ENCODE data around the gene TP53BP1.

The TP53BP1 gene

DNA sequence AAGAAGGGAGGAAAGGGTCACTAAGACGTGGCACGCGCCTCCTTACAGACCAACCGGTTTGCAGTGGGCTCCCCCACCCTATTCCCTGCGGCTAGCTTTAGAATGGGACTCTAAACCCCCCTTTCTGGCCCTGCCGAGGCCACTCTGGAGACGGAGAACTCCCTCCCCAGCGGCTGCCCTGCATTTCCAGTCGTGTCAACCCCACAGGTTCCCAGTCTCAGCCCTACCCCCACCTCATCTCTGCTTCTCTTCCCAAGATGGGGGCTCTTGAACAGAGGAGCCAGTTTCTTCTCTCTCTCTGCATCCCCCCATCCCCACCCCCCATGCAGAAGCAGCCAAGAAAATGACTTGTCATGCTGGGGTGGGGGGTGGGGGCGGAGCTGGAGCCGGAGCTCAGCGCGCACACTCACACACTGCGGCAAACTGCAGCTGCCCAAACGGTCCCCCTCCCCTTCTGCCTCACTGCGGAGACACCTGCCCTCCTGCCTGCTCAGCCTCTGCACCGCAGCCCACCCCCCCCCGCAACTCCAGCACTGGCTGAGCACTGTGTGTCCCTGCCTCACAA lies 25.3 kb upstream of the TP53BP1 start:
- DNase-seq (ENCODE audit: low read depth), result peak; percentile 28

DNA sequence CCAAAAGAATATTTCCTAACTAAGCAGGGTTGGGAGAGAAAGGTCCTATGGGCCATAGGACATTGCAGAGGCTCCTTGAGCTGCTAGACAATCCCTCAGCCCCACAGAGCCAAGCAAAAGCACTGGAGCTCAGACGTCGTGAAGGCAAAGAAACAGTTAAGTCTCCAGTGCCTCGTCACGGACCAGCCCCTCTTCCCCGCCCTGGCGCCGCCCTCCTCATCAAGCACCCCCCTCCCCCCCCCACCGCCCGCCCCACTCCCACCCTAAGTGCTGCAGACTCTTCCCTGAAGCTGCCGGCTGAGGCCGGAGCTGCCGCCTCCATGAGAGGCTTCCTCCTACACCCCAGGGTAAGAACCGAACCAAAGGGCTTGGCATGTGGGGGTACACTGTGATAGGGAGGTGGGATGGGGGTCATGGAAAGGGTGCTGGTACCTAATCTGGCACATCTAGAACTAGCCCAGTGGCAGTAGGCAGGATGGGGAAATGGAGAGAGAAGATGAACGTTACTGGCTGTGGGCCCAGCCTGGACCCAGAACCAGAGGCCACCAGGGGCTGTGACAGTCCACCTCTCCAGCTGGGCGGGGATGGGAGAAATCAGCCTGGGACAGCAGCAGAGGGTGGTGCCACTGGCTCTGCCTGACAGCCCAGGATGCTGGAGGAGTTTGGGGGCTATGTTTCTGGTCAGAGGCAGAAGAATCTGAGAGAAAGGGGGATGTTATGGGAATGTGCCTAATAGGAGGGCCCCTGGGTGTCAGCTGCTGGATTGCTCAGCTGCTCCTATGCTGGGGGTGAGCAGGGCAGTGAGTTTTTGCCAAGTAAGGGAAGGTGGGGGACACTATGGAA lies 24.6 kb upstream of the TP53BP1 start, which contains the start of gene MAP1A:
Gene MAP1A (plus strand): TSS at position 255 of the 843 bp plus-strand sequence. CDS start 3,866 bp downstream, outside the sequence.
- peak; percentile 40 for DNase-seq (ENCODE audit: low read depth)

DNA sequence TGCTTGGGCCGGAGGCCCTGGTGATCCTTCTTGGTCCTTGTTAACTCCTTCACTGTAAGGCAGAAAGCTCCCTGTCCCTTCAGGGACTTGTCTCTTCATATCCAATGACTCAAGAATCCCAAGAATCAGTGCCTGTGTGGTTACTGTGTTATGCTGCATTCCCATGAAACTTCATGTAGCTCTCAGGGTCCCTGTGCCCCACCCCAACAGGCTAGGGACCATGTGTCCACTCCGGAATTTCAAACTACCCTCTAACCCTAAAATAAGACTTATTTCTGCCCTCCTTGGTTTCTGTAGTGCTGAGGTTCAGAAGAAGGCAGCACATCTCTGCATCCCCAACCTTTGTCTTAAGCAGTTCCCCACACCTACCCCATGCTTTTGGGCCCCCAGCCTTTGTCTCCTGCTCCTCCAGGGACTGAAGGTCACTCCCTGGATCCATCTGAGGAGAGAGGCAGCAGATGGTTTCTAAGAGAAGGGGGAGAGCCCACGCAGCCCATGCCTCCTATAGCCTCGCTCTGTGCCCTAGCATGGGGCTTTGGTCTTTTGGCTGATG lies 23.9 kb upstream of the TP53BP1 start:
- DNase-seq (ENCODE audit: low read depth), result peak; percentile 46

DNA sequence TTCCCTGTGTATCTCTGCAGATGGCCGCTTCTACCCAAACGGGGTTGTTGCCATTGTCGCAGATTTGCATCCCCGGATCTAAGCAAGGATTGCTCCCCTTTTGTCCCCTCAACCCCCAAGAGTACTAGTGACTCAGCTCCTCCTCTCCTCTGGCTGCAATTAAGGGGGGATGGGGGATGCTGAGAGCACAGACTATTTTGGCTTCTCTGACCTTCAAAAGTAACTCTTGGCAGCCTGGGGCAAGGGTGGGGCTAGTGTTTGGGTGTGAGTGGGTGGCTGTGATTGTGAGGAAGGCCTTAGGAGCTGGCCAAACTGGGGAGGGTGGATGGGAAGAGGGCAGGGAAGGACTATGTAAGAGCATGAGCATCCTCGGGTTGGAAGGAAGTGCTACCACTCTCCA lies 23.2 kb upstream of the TP53BP1 start:
- no peak for DNase-seq (ENCODE audit: low read depth)

DNA sequence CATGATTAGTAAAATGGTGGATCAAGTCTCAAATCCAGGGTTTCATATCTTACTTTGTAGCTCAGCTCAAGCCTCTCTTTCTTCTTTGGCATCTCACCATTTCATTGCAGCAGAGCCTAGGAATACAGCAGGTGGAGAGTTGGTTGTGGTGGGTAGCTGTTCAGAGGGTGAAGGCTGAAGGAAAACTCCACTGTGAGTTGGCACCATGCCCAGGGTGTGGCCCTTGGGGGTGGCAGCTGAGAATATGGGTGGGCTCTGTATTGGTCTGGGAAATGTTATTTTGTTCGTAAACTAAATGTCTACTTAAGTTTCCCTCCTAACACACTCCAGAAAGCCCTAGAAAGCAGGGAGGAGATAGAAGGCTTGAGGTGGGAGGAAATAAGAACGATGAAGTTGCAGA lies 22.8 kb upstream of the TP53BP1 start:
- DNase-seq (ENCODE audit: low read depth), result no peak

DNA sequence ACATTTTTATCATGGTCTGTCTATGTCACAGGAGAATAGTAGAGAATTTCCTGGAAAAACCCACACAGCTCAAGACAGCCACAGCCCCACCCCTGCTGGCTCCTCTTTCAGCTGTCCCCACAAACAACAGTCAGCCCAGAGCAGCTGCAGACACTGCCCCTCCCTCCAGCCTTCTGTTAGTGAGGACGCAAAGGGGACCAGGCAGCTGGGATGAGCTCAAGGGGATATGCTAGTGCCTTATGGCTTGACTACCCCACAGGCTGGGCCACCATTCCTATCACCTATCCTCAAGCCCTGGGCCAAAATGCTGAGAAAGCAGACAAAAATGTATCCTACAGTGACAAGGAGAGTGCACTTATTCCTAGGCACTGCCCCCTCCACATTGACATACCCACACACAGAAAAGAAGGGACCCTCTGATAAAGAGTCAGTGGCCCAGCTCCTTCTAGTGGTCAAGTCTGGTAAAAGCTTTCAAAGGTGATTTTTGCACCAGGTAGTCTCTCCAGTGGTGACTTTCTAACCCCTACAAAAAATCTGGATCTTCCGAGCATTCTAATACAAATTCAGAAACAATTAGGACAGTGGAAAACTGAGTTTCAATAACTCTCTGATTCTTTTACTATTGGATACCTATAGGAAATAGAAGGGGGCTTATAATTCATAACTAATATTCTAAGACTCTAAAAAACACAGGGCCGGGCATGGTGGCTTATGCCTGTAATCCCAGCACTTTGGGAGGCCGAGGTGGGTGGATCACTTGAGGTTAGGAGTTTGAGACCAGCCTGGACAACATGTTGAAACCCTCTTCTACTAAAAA lies 21.5 kb upstream of the TP53BP1 start:
- DNase-seq (ENCODE audit: low read depth), result peak; percentile 42

DNA sequence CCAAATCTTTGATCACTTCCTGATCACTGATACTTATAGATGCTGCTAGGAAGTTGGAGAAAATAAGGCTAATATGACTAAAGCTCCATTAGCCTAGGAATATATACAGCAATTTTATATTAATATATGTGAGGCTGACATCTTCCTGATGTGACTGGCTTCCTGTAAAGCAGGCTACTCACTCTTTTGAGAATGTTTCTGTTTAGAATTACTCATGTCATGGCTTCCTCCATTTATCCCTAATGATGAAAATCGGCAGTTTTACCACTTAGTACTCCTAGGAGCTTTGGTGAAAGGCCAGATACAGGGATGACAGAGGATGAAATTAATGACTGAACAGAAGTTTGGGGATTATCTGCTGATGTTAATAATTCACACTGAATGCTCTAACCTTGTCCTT lies 20.6 kb upstream of the TP53BP1 start:
- DNase-seq (ENCODE audit: low read depth), result peak; percentile 82

DNA sequence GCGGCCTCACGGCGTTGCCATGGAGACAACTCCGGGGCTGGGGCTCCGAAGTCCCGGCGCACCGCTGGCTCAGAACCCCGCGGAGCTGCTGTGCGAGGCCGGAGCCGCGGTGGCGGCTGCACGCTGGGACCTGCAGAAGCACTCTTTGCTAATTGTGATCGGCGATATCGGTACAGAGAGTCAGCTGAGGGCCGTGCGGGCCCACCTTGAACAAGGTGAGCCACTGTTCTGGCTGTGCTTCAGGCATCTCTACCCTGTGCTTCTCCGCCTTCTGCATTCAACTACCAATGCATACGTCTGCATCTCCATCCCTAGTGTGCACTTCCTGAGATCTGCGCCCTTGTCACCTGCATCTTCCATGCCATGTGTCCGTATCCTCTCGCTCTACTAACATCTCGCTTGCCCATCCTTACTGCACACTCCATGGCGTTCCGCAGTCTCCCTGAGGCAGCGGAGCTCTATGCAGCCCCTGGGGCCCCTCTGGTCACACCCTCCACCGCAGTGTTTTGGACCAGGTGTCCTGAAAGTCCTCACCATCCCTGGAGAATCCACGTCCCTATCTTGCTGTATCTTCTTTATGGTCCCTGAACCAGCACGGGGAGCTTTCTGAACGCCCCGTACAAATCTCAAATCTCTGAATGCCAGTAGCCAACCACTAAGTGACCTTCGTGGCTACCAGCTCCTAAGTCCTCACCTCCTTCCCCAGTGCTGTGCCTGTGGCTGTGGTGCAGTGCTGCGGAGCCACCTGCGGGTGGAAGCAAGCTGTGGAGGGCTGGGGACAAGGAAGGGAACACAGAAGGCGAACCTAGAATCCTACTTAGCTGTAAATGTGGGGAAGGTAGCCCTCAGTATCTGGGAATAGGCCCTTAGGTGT lies 18.3 kb upstream of the TP53BP1 start:
- peak; percentile 56 for DNase-seq (ENCODE audit: low read depth)

DNA sequence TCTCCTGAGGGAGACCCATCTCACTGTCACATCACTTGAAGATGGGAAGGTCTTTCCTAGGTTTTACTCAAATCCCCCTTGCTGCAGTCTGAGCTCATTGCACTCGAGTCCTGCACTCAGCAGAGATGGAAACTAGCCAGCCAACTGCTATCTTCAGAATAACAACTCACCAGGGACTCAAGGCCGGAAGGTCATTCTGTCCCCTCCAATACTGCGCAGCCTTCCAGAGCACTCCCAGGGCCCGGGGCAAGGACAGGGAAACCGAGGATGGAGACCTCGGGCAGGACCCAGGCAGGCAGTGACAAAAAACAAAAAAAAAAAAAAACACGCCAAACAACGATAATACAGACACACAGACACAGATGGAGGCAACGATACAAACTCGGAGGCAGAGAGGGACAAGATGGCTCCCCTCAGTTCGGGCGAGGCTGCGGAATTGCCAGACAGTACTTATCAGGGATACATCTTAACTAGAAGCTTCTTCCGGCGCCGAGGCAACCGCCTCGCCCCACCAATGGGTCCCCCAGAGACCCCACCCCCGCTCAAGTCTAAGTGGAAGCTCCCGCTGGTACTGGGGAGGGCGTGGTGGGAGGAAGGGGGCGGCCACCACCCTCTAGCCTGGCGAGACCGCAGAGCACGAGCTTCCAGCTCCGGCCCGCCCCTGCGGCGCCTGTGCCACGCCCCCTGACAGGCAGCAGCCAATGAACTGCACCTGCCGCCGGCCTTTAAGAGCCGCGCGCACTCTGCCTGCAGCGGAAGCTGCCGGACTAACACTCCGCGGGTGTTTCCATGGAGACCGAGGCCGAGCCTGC lies 17.4 kb upstream of the TP53BP1 start:
- DNase-seq (ENCODE audit: low read depth), result peak; percentile 99

DNA sequence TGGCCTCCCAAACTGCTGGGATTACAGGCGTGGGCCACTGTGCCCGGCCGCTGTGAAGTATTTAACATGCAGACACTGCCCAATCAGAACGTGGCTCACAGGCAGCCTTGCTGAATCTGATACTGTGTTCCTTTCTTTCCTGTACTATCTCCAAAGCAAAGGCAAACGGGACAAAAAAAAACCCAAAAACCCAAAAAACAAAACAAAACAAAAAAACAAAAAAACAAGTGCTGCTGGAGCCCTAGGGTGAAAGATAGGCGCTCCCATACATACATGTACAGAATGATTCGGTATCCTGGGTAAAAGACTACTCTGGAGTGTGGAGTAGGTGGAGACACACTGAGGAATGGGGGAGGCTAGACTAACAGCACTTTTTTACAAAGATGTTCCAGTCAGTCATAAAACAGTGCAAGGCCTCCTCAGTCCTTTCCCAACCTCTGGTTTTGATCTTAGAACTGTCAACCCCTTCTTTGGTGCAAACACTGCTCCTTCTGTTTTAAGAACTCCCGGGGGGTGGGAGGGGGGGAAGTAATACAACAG lies 16.8 kb upstream of the TP53BP1 start:
- DNase-seq (ENCODE audit: low read depth), result peak; percentile 40

DNA sequence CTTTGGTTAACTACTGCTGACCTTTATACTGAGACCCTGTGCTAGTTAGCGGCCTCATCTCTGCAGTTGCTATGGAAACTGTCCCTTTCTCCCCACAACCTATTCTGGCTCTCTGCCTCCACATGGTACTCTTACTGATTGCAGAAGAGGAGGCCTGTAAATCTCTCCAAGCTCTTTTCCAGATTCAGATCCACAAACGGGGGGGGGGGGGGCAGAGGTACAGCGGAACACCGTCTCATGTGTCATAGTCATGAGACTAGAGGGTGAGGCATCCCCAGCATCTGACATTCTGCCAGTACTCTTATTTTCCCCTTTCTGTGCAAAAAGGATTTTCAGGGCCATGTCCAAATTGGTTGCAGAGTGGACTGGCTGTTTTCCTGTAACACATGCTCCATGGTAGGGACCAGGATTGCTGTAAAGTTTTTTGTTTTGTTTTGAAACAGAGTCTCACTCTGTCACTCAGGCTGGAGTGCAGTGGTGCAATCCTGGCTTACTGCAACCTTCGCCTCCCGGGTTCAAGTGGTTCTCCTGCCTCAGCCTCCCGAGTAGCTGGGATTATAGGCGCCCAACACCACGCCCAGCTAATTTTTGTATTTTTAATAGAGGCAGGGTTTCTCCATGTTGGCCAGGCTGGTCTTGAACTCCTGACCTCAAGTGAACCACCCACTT lies 16.2 kb upstream of the TP53BP1 start:
- DNase-seq (ENCODE audit: low read depth), result peak; percentile 59

DNA sequence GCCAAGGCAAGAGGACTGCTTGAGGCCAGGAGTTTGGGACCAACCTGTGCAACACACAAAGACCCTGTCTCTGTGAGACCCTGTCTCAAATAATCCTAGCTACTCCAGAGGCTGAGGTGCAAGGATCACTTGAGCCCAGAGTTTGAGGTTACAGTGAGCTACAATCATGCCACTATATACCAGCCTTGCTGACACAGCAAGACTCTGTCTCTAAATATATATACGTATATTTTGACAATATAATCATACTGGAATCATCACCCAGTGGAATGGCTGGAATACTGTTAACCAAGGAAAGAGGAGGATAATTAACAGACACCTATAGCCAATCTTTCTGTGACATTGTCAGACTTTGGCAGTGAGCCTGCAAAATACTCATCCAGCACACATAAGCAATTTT lies 15.5 kb upstream of the TP53BP1 start:
- no peak for DNase-seq (ENCODE audit: low read depth)

DNA sequence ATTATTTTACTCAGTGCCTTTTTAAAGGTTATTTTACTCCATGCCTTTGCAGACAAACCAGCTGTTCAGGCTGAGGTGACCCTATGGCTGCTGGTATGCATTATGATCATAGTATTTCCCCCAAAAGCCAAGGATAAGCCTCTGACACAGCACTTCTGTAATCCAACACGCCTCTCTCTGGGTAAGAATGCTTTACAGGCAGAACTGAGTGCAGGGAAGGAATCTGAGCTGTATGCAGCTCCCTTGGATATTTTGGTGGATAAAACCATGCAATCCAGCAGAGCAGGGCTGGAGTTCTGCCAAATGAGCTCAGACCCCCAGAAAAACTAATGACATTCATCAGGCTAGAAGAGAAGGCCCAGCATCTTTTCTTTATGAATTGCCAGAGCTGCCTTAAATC lies 12.8 kb upstream of the TP53BP1 start:
- DNase-seq (ENCODE audit: low read depth), result no peak

DNA sequence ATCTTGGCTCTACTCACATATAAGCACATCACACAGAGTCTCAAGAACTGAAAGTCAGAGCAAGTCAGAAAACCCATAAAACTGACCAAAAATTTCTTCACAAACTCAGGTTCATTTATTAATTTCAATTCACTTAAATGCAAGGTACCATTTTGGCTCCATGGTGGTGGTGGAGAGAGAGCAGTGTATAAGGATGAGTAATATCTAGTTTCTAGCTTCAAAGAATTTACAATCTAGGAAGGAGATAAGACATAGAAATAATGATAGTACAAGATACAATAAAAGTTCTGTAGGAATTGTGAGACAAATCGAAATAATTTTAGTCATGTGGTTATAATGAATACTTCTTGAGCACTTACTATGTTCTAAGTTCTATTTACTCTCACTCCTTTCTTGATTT lies 6.7 kb upstream of the TP53BP1 start:
- no peak for DNase-seq (ENCODE audit: low read depth)

DNA sequence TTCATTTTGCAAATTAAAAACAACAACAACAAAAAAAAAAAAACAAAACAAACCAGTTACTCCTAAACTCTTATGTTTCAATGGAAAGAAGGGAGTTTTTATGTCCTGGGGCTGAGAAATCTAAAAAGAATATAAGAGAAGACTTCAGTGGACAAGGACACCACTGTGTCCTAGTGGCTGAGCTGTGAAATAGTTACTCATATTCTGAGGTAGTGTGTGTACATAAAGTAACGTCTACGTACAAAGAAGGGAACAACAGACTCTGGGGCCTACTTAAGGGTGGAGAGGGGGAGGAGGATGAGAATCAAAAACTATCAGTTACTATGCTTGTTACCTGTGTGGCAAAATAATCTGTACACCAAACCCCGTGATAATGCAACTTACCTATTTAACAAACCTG lies 6.0 kb upstream of the TP53BP1 start:
- no peak for DNase-seq (ENCODE audit: low read depth)

DNA sequence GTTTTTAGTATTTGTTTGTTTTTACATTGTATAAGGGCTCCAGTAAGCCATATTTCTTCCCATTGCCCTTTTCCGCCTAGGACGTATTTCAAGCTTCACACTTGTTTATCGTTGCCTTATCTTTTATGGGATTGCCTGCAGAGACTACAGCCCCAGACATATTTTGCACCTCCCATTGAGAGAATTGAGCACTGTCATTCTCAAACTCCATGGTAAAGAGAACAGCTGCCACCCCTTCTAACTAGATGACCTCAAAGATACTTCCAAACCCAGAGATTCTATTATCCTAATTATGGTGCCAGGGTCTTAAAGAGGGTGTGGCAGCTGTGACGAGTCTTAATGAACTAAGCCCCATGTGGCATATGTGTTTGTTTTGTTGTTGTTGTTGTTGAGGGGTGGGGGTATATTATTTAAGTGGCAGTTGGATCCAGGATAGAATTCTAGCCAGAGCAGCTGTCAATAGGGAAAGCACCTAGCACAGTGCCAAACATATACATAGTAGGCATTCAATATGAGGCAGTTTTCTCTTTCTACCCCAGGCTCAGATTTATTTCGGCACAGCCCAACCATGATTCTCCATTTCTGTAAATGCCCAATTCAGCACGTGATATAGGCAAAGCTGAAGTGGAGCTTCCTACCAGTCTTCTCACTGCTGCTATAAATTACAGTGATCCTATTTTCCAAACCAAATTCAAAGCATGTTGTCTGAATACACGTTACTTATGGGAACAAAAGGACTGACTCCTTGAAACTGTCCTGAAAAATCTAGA lies 932 bp upstream of the TP53BP1 start:
- no peak for DNase-seq (ENCODE audit: low read depth)

DNA sequence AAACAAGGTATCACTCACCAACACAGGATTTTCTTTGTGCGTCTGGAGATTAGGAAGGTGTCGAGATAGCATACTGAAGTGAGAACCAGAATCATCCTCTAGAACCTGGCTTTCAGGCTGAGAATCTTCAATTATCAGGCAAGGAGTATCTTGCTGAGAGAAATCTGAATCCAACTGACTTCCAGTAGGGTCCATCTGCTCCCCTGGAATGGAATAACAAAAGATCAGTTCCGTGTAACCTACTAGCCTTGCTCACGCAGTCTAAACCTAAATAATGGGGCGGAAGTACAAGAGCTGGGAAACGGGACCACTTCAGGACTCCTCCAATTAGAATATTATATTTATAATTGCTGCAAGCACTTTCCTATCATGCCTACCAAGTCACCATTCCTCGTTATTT lies 690 bp downstream of the TP53BP1 start:
- no peak for DNase-seq (ENCODE audit: low read depth)

DNA sequence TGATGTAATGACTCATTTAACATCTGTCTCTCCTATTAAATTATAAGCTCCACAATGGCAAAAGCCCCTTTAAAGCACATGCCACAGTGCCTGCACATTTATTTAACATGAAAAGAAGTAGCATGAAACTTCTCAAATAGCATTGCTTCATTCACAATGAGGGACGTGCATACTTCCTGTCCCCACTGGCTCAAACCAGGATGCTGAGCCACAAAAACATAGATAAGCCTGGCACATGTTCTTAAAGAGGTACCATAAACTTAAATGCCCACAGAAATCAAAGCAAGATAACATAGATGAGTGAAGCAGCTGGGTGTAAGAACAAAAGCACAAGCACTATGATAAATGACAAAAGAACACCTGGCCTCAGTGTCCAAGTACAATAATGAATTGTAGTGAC lies 3.8 kb downstream of the TP53BP1 start:
- no peak for DNase-seq (ENCODE audit: low read depth)

DNA sequence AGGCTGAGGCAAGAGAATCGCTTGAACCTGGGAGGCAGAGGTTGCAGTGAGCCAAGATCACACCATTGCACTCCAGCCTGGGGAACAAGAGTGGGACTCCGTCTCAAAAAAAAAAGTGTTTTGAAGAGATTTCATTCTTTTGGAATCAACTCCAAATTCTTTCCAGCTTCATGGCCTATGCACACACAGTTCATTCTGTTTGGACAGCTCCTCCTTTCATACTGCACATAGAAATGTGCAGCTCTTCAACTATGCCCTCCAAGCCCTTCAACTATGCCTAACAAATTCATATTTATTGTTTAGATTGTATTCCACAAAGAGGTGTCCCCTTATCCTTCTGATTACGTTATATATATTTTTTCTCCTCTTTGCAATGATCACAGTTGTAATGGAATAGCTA lies 4.2 kb downstream of the TP53BP1 start:
- DNase-seq (ENCODE audit: low read depth), result no peak
